H1 (cell line): ENCODE data around the gene MACROD2. TPM values are rescaled to one million over a fixed set of nuclear protein-coding genes. Genes with fewer than 3 reads are reported as not detected.

Experiments used
- CTCF ChIA-PET: fragments of 300-600 bp; sonication (Branson Sonifier 250); formaldehyde crosslinking; loops from one replicate; lab custom pipeline; 2021; ENCODE audit not compliant: partially characterized antibody; lab: Charles Lee
- POLR2A ChIA-PET: fragments of 300-600 bp; sonication (Branson Sonifier 250); formaldehyde crosslinking; loops from one replicate; lab custom pipeline; 2021; ENCODE audit warnings: inconsistent platforms; ENCODE audit not compliant: partially characterized antibody; lab: Charles Lee
- DNase-seq, 2 experiments: peaks; one replicate each; pipeline versions ENCODE4 v3.0.0 to v3.0.0-alpha.2; 2010 to 2022; ENCODE audit warnings: low spot score in 2 of 2, low read depth in 1 of 2, mixed read lengths in 1 of 2
- FAIRE-seq: peaks from 2 replicates; lab custom pipeline; 2011; peaks lifted over from hg19 to GRCh38; lab: Jason Lieb, UNC
- H2AFZ ChIP-seq: 2 replicates; pipeline ENCODE4 v1.8.1; 2012; ENCODE audit warnings: low read length, inconsistent platforms
- H2AK5ac ChIP-seq: 2 replicates; pipeline ENCODE4 v1.6.1; 2013; ENCODE audit warnings: low read depth, low read length
- H2BK120ac ChIP-seq: replicated peaks from 2 replicates; pipeline ENCODE3; 2013; ENCODE audit warnings: low read depth, low read length, inconsistent platforms
- H2BK12ac ChIP-seq: 2 replicates; pipeline ENCODE4 v1.6.1; 2013; ENCODE audit warnings: low read depth, low read length
- H2BK15ac ChIP-seq: 2 replicates; pipeline ENCODE4 v1.6.1; 2013; ENCODE audit warnings: low read length
- H2BK20ac ChIP-seq: 2 replicates; pipeline ENCODE4 v1.6.1; 2013; ENCODE audit warnings: low read length
- H2BK5ac ChIP-seq: 2 replicates; pipeline ENCODE4 v1.6.1; 2013; ENCODE audit warnings: low read depth, low read length
- H3K14ac ChIP-seq: 2 replicates; pipeline ENCODE4 v1.6.1; 2013; ENCODE audit warnings: inconsistent platforms; ENCODE audit not compliant: insufficient read length
- H3K18ac ChIP-seq: 2 replicates; pipeline ENCODE4 v1.6.1; 2013; ENCODE audit warnings: low read length; ENCODE audit errors: extremely low read depth
- H3K23ac ChIP-seq: 2 replicates; pipeline ENCODE4 v1.6.1; 2013; ENCODE audit warnings: inconsistent platforms; ENCODE audit not compliant: insufficient read length
- H3K23me2 ChIP-seq: 2 replicates; pipeline ENCODE4 v1.6.1; 2013; ENCODE audit warnings: low read depth, low read length
- H3K27ac ChIP-seq: 2 replicates; pipeline ENCODE4 v1.6.1; 2011; ENCODE audit warnings: low read depth, low read length, inconsistent platforms
- H3K27me3 ChIP-seq, 4 experiments: replicated peaks in 1 of 4; 1 replicate in 1 of 4; 2 replicates in 3 of 4; pipeline versions ENCODE4 v1.6.1 to v1.8.1; 2011 to 2013; ENCODE audit warnings: low read length in 3 of 4, mild to moderate bottlenecking in 3 of 4, inconsistent platforms in 2 of 4, mixed read lengths in 2 of 4, moderate library complexity in 1 of 4; ENCODE audit not compliant: control insufficient read depth in 3 of 4, insufficient read depth in 3 of 4; ENCODE audit errors: extremely low read depth in 1 of 4
- H3K36me3 ChIP-seq, 4 experiments: 2 replicates each; pipeline versions ENCODE4 v1.6.1 to v1.8.1; 2011 to 2013; ENCODE audit warnings: mild to moderate bottlenecking in 4 of 4, low read length in 3 of 4, moderate library complexity in 2 of 4, control low read depth in 1 of 4, inconsistent platforms in 1 of 4; ENCODE audit not compliant: insufficient read depth in 4 of 4, control insufficient read depth in 2 of 4
- H3K4ac ChIP-seq: replicated peaks from 2 replicates; pipeline ENCODE3; 2013; ENCODE audit warnings: low read length, low read depth, mixed read lengths, inconsistent platforms; ENCODE audit not compliant: insufficient read length
- H3K4me1 ChIP-seq, 4 experiments: replicated peaks in 1 of 4; 1 replicate in 1 of 4; 2 replicates in 3 of 4; pipeline versions ENCODE4 v1.6.1 to v1.8.1; 2011 to 2013; ENCODE audit warnings: low read length in 3 of 4, inconsistent platforms in 2 of 4, mixed read lengths in 1 of 4; ENCODE audit not compliant: insufficient read depth in 4 of 4, control insufficient read depth in 3 of 4
- H3K4me2 ChIP-seq, 2 experiments: 2 replicates each; pipeline versions ENCODE4 v1.6.1 to v1.8.1; 2011 to 2013; ENCODE audit warnings: low read depth in 2 of 2, low read length in 2 of 2, control low read depth in 1 of 2, inconsistent platforms in 1 of 2, mild to moderate bottlenecking in 1 of 2; ENCODE audit not compliant: insufficient read depth in 1 of 2
- H3K4me3 ChIP-seq, 4 experiments: fragments of 200-600, 300-600 bp in 1 of 4; sonication (generic), shearing (Covaris generic), sonication (Bioruptor Twin) in 1 of 4; 2 replicates each; pipeline versions ENCODE4 v1.5.1 to v1.8.1; 2011 to 2016; ENCODE audit warnings: low read length in 4 of 4, low read depth in 3 of 4, control low read depth in 2 of 4, inconsistent platforms in 2 of 4, mild to moderate bottlenecking in 2 of 4, mixed read lengths in 1 of 4, moderate library complexity in 1 of 4; ENCODE audit not compliant: insufficient read depth in 2 of 4; ENCODE audit errors: extremely low read depth in 1 of 4
- H3K56ac ChIP-seq: replicated peaks from 2 replicates; pipeline ENCODE3; 2013; ENCODE audit warnings: low read depth, mild to moderate bottlenecking, mixed read lengths, low read length, inconsistent platforms; ENCODE audit not compliant: insufficient read length
- H3K79me1 ChIP-seq: 2 replicates; pipeline ENCODE4 v1.6.1; 2013; ENCODE audit warnings: low read depth, low read length, control low read depth
- H3K79me2 ChIP-seq, 2 experiments: 2 replicates each; pipeline versions ENCODE4 v1.6.1 to v1.8.1; 2012 to 2013; ENCODE audit warnings: low read length in 2 of 2, mild to moderate bottlenecking in 2 of 2, inconsistent platforms in 1 of 2; ENCODE audit not compliant: insufficient read depth in 2 of 2, control insufficient read depth in 1 of 2
- H3K9ac ChIP-seq, 4 experiments: replicated peaks in 1 of 4; 1 replicate in 1 of 4; 2 replicates in 3 of 4; pipeline versions ENCODE4 v1.6.1 to v1.8.1; 2011 to 2013; ENCODE audit warnings: low read depth in 3 of 4, low read length in 3 of 4, control low read depth in 2 of 4, mild to moderate bottlenecking in 2 of 4, moderate library complexity in 2 of 4, inconsistent platforms in 1 of 4; ENCODE audit errors: extremely low read depth in 1 of 4
- H3K9me3 ChIP-seq, 2 experiments: 2 replicates each; pipeline versions ENCODE4 v1.6.1 to v1.8.1; 2012 to 2013; ENCODE audit warnings: mild to moderate bottlenecking in 2 of 2, moderate library complexity in 2 of 2, control low read depth in 1 of 2, inconsistent platforms in 1 of 2, low read depth in 1 of 2, low read length in 1 of 2, mixed read lengths in 1 of 2; ENCODE audit not compliant: insufficient read depth in 2 of 2
- H4K20me1 ChIP-seq, 2 experiments: replicated peaks in 1 of 2; 2 replicates each; pipeline versions ENCODE3 to v1.8.1; 2011 to 2013; ENCODE audit warnings: inconsistent platforms in 2 of 2, low read length in 2 of 2, mild to moderate bottlenecking in 1 of 2; ENCODE audit not compliant: insufficient read depth in 2 of 2, control insufficient read depth in 1 of 2
- H4K5ac ChIP-seq: 2 replicates; pipeline ENCODE4 v1.6.1; 2013; ENCODE audit warnings: low read length, low read depth, mixed read lengths, inconsistent platforms; ENCODE audit not compliant: insufficient read length
- H4K8ac ChIP-seq: 2 replicates; pipeline ENCODE4 v1.8.0; 2013; ENCODE audit warnings: mild to moderate bottlenecking, moderate library complexity, low read length, inconsistent platforms; ENCODE audit not compliant: insufficient read depth; ENCODE audit errors: extremely low read depth
- H4K91ac ChIP-seq: replicated peaks from 2 replicates; pipeline ENCODE3; 2013; ENCODE audit warnings: low read length, mixed read lengths, inconsistent platforms; ENCODE audit not compliant: insufficient read length
- ASH2L ChIP-seq: fragments of 200-600, 300-600 bp; sonication (generic); IDR thresholded peaks from one replicate; pipeline ENCODE4 v1.7.1; 2017; ENCODE audit warnings: low read length
- BACH1 ChIP-seq: IDR thresholded peaks from 2 replicates; pipeline ENCODE4 v1.6.1; 2012; ENCODE audit warnings: low read length, improper control_type of control experiment
- BCL11A ChIP-seq, 2 experiments: IDR thresholded peaks; one replicate each; pipeline ENCODE4 v1.6.1; 2011; ENCODE audit warnings: low read depth in 2 of 2, low read length in 2 of 2, mild to moderate bottlenecking in 2 of 2
- CTCF ChIP-seq, 3 experiments: IDR thresholded peaks; 1 replicate in 2 of 3; 2 replicates in 1 of 3; pipeline versions ENCODE4 v1.5.1 to v1.6.1; 2011; ENCODE audit warnings: low read length in 3 of 3, mild to moderate bottlenecking in 3 of 3, inconsistent platforms in 2 of 3, low read depth in 1 of 3, moderate library complexity in 1 of 3; ENCODE audit not compliant: insufficient read depth in 1 of 3; ENCODE audit errors: control extremely low read depth in 1 of 3
- FOSL1 ChIP-seq: IDR thresholded peaks from 2 replicates; pipeline ENCODE4 v1.6.1; 2011; ENCODE audit warnings: mild to moderate bottlenecking, low read depth, low read length, moderate library complexity; ENCODE audit not compliant: insufficient read depth
- HDAC2 ChIP-seq, 2 experiments: fragments of 300-600 bp in 1 of 2; sonication (generic) in 1 of 2; IDR thresholded peaks; 2 replicates each; pipeline ENCODE4 v1.6.1; 2011 to 2012; ENCODE audit warnings: low read depth in 2 of 2, low read length in 2 of 2, mild to moderate bottlenecking in 2 of 2, moderate library complexity in 2 of 2, borderline replicate concordance in 1 of 2, inconsistent platforms in 1 of 2
- POLR2A ChIP-seq, 2 experiments: IDR thresholded peaks; 1 replicate in 1 of 2; 2 replicates in 1 of 2; pipeline ENCODE4 v1.6.1; 2011; ENCODE audit warnings: low read depth in 2 of 2, low read length in 2 of 2, mild to moderate bottlenecking in 2 of 2; ENCODE audit errors: control extremely low read depth in 1 of 2
- POLR2AphosphoS5 ChIP-seq: IDR thresholded peaks from 2 replicates; pipeline ENCODE4 v1.6.1; 2011; ENCODE audit warnings: low read depth, low read length
- RAD21 ChIP-seq, 2 experiments: IDR thresholded peaks in 1 of 2; conservative IDR thresholded peaks in 1 of 2; 2 replicates each; pipeline ENCODE4 v1.6.1; 2011; ENCODE audit warnings: low read depth in 2 of 2, low read length in 2 of 2, improper control_type of control experiment in 1 of 2, inconsistent platforms in 1 of 2, mild to moderate bottlenecking in 1 of 2, moderate library complexity in 1 of 2
- SIX5 ChIP-seq: IDR thresholded peaks from 2 replicates; pipeline ENCODE4 v1.6.1; 2011; ENCODE audit warnings: mild to moderate bottlenecking, low read depth, low read length
- TAF1 ChIP-seq: IDR thresholded peaks from 2 replicates; pipeline ENCODE4 v1.6.1; 2011; ENCODE audit warnings: mild to moderate bottlenecking, low read depth, low read length
- TEAD4 ChIP-seq: IDR thresholded peaks from 2 replicates; pipeline ENCODE4 v1.6.1; 2012; ENCODE audit warnings: low read depth, low read length, inconsistent platforms, mixed read lengths
- WGBS, 2 experiments: shearing (Covaris generic) in 1 of 2; methylation state at CpG; one replicate each; pipeline versions ENCODE4 v1.1.6 to v1.1.7; 2013 to 2015; ENCODE audit warnings: low lambda C conversion rate in 2 of 2, mixed read lengths in 2 of 2, inconsistent platforms in 1 of 2, low coverage in 1 of 2, missing lambda C conversion rate in 1 of 2; ENCODE audit not compliant: insufficient replicate concordance in 2 of 2, insufficient coverage in 1 of 2, insufficient read length in 1 of 2; ENCODE audit errors: extremely low coverage in 1 of 2, missing lambda C conversion rate in 1 of 2; 5-methylcytosine and 5-hydroxymethylcytosine counted together
- polyA plus RNA-seq, 7 experiments: library from polyadenylated mRNA; depleted of rRNA in 3 of 7; stranded (reverse) in 5 of 7; unstranded in 2 of 7; fragments of >200 nt in 5 of 7; fragments of 200-250 nt in 2 of 7; gene quantifications; 1 replicate in 5 of 7; 2 replicates in 1 of 7; 4 replicates in 1 of 7; pipeline versions ENCODE4 v1.2.1 to v1.2.3, GENCODE V29; 2011 to 2013; ENCODE audit warnings: missing spikeins in 2 of 7, mixed read lengths in 2 of 7
- total RNA-seq: library from RNA; stranded (reverse); fragmentation: NEBNext Ultra II Directional; extraction: Animal tissue kit (Norgen Biotek cat#: 25700); gene quantifications from 2 replicates; pipeline ENCODE4 v1.2.1, GENCODE V29; 2021

Gene MACROD2
- total and polyA plus RNA-seq, 2 of the 8 experiments (the other 6 are each of a cell fraction or from before 2014, with no cell fraction given) = 0.70 to 3.9 TPM

DNA sequence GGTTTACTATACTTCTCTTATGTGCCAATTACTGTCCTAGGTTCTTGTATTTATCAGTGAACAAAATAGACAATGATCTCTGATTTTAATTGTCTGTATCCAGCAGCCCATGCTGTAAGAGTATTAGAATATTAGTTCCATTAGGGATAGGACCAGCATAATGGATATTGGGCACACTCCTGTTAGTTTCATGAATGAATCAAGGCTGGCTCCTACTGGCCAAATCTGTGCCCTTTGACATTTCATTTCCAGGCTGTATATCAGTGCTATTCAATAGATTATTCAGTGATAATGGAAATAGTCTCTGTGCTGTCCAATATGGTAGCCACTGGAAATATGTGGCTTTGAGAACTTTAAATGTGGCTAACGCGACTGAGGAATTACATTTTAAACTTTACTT lies 1350.0 kb downstream of the MACROD2 start:
- H3K4ac ChIP-seq = no peak overlapping the region
- no peaks in the 10 kb centered on the region for H3K23me2 ChIP-seq
- FAIRE-seq (no peak), DNase-seq (no peak)
- no peaks in the 10 kb centered on the region for H3K36me3 ChIP-seq
- ChIA-PET POLR2A (no interaction called here), CTCF (interaction anchor here (1.0 to 1.1 kb wide), 2 partner anchors 566 to 1203 kb away, joined by 3 read pairs; no protein-coding TSS in a partner anchor)
- H3K14ac ChIP-seq = no peak overlapping the region
- H2AFZ ChIP-seq = no peak overlapping the region
- H3K27me3 ChIP-seq = no peaks in the 10 kb centered on the region
- whole genome bisulfite sequencing, 2 experiments = 95% methylated on average over 2 of the region's 2 CpGs; no CpG with 5 or more reads in 1 of the 2 experiments
- no peak overlapping the region for H2BK120ac ChIP-seq
- no peak overlapping the region for H4K5ac ChIP-seq
- H2AK5ac ChIP-seq = no peak overlapping the region
- no peaks in the 10 kb centered on the region for H3K79me1 ChIP-seq
- H3K56ac ChIP-seq = no peak overlapping the region
- no peak overlapping the region for H3K27ac ChIP-seq
- no peak overlapping the region for H3K4me3 ChIP-seq
- no peak overlapping the region for H2BK5ac ChIP-seq
- H3K4me1 ChIP-seq = no peaks in the 10 kb centered on the region
- H2BK15ac ChIP-seq = no peak overlapping the region
- no peak overlapping the region for H2BK12ac ChIP-seq
- H3K9ac ChIP-seq = no peak overlapping the region
- H3K79me2 ChIP-seq = no peaks in the 10 kb centered on the region
- H4K8ac ChIP-seq = no peak overlapping the region
- peaks cover 0 to 12% of the 10 kb centered on the region in 2 experiments; a peak in 1 of 4 replicates for H3K9me3 ChIP-seq
- H3K23ac ChIP-seq = no peak overlapping the region
- H3K18ac ChIP-seq = no peak overlapping the region
- no peaks in the 10 kb centered on the region for H4K20me1 ChIP-seq
- H3K4me2 ChIP-seq = no peak overlapping the region
- no peak overlapping the region for H2BK20ac ChIP-seq
- no peak overlapping the region for H4K91ac ChIP-seq
- TF ChIP-seq BCL11A (IDR thresholded peaks at IDR 0.05; ENCODE audit: low read depth in 2 of 2, low read length in 2 of 2) (no peak), SIX5 (no peak), BACH1 (no peak), POLR2A (IDR thresholded peaks at IDR 0.05; ENCODE audit: control extremely low read depth in 1 of 2, low read depth in 2 of 2, low read length in 2 of 2) (no peak), RAD21 (IDR thresholded peaks at IDR 0.05 in 1 of 2, conservative IDR thresholded peaks at IDR 0.05 in 1 of 2; ENCODE audit: low read depth in 2 of 2, low read length in 2 of 2) (peak; percentile 33 to 49), POLR2AphosphoS5 (no peak), FOSL1 (no peak), TEAD4 (no peak), ASH2L (no peak), CTCF (IDR thresholded peaks at IDR 0.05; ENCODE audit: control extremely low read depth in 1 of 3, insufficient read depth in 1 of 3, low read depth in 1 of 3, low read length in 3 of 3) (peak in 2 of 3 experiments; percentile 2 to 14; a peak in 2 of 4 replicates), TAF1 (no peak), HDAC2 (IDR thresholded peaks at IDR 0.05; ENCODE audit: borderline replicate concordance in 1 of 2, low read depth in 2 of 2, low read length in 2 of 2) (no peak)
